NCI-H2196 (cell line): ENCODE results near the gene TNS3.
"Not testable (repeated sequence)": the region's sequence is repeated elsewhere in the genome, so short reads cannot be mapped to it uniquely, and the experiment has no call there.

ENCODE experiments used
- DNase-seq: peaks from one replicate; lab custom pipeline; 2025; ENCODE audit not compliant: unreplicated experiment; lab: John Stamatoyannopoulos, UW

Gene TNS3

DNA sequence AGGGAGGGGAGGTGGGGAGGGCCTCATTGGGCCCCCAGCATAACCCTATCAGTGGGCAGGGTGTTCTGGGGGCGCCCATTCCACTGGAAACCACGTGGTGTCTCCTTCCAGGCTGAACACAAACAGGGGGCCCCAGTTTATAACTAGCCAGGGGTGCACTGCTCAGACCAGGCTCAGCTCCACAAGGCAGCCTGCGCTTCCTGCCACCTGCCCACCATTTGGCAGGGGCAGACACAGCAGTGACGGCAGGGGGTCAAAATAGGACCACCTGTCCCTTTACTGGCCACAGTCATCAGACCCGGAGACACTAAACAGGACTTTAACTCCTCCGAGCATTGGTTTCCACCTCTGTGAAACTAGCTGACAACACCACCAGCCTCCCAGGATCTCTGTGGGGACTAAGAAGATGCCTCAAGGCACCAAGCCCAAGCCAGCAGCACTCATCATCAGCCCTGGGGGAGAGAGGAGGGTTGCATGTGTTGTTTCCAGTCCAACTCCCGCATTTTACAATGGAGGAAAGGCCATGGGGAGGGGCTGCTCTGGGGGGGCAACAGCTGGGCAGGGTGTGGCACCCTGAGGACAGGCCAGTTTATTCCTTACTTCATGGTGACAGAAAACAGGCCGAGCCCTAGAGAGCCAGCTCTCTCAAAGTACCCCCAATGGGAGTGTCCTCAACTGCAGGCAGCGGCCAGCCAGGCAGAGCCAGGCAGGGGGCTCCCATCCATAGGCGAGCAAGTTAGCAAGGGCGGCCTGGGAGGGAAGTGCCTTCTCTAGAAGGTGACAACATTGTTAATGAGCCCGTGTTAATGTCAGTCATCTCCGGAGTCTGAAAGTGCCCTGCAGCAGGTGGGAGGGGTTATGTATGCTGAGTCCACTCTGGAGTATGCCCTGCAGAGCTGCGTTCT is 127.6 kb downstream of the TNS3 start:
- DNase-seq: no peak

DNA sequence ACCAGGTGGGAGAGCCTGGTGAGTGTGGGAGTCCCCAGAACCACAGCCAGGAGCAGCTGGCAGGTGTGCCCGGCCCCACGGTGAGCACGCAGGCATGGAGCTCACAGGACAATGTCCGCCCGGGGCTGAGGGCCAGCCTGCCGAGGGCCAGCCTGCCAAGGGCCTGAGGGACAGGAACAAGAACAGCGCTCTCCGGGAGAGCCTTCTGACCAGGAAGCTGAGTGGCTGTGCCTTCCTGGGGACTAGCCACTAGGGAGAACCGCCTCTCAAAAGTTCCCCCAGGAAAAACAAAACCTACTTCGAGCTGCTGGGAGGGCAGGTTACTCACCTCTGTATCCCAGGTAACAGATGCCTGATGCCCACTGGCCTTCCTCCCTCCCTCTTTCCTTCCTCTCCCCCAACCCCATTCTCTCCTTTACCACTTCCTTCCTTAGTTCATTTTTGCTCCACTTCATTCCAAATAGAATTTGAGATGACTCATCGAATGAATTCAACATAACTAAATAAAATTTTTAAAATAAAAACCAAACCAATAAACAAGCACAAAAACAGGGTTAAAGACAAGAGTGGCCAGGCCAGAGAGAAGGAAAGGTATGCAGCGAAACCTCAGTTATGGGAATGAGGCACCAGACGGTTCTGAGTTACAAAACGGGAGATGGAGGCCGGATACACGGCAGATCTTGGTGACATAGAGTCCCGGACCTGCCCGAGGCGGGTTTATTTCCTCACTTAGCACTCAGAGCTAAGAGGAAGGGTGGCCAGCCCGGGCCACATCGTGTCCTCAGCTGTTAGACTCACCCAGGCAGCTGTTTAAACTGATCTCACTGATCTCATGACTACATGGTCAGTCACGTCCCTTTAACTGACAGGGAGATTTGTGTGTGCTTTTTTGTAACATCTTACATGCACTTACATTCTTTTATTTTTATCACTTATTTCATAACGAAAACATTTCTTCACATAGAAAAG is 128.5 kb downstream of the TNS3 start:
- no peak for DNase-seq

DNA sequence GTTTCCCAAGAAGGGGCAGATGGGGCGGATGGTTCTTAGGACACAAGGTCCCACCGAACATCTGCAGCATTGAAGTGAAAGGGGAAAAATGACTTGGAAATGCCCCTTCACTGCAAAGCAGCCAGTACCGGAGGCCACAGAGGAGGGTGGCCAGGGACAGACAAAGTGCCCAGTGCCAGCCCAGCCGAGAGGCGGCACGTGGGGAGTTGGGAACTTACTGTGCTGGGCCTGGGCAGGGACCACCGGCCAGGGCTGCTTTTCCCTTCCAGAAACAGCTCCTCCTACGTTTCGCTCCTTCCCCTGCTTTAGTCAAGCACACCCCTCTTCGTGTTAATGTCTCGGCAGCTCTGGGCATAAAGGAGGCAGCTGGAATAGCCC is 129.2 kb downstream of the TNS3 start:
- DNase-seq: no peak

DNA sequence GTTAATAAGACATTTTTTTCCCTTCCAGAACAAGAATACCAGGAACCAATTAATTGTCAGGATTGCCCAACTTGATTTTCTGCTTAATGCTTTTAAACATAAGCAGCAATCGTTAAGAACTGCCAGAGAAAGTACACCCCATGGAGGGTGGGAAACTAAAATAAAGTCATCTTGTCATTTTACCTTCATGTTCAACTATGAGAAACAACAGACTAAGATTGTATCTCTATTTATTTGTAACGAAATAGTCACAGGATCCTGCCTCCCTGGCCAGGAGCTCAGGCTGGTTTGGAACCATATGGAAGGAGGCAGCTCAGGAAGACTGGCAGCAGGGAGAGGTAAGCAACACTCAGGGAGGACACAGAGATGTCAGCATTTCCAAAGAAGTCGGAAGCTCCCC is 129.6 kb downstream of the TNS3 start:
- DNase-seq: no peak

DNA sequence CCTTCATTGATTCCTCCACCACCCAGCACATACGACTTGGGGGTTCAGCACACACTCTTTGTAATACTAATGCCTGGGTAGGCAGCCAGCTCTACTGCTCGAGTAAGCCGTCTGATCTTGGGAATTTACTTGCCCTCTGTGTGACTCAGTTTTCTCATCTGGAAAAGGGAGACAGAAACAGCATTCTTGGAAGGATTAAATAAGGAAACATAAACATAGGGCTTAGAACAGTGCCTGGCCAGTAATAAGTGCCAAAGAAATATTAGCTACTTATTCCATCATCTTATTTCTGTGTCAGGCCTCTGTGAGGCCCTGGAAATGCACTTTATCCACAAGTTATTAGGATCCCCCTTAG is 130.1 kb downstream of the TNS3 start:
- no peak for DNase-seq

DNA sequence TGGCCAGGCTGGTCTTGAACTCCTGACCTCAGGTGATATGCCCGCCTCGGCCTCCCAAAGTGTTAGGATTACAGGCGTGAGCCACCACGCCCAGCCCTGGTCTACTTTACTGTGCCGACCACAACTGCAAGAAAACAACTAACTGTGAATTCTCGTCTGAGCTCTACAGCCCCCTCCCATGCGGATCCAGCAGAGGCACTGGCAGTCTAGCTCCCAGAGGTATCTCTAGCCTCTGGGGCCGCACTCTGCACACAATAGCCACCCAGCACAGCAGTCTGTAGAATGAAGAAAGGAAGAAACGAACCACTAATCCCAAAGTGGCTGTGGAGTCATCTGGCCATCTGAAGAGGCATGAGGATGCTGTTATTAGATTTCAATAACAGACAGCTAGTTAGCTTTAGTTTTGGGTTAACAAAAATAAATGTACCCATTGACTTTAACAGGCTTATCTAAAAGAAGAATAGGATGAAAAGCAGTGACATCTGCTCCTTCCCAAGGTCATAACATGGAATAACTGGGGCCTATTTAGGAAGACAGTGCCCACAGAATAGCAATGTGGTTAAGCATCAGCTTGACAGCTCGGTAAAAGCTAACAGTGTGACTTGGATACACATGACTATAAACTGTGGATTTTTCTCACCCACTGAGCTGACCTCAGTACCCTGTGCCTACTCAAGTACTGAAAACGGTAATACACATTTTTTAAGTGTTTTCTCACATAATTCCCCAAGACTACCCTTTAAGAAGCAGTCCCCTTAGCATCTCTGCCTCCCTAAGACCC is 131.9 kb downstream of the TNS3 start:
- no peak for DNase-seq

DNA sequence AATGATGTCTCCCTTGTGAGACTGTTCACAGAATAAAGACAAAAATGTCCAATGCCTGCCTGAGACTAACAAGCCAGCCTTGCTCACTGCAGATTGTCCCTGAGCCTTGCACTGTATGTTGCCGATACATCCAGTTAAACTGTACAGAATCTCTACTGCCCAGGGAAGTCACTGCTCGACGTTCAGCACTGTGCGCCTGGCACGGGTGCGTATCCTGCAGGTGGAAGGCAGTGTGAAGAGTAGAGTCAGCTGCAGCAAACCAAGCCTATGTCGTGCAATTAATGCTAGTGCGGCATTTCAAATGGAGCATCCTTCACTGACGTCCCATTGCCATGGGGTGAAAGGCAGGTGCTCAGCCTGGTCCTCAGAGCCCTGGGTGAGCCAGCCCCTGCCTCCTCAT is 132.9 kb downstream of the TNS3 start:
- no peak for DNase-seq

DNA sequence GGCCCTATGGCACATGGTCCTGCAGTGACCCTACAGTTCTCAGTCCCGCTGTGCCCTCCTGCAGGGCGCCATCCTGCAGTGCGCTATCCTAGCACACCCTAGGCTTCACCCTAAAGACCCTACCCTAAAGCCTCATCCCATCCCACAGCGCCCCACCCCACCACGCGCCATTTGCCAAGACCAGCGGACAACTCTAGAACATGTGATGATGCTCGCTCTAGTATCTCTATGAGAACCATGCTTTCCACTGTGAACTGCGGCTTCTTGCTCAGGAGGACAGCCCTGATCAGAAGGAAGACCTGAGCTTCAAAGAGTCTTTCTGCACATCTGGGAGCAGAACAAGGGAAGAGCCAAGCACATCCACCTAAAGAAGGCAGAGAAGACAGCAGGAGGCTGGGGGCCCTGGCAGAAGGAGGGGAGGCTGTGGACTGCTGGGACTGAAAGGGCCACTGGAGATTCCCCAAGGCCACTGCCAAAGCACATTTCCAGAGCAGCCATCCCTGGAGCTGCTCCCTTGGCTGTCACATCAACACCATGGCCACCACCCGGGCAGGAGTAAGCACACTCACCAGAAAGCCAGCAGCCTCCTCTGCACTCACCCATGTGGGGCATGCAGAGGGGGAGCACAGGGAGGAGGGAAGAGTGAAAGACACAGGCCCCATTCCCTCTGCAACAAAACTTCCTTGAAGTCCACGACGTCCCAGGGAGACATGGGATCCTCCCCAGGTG is 134.1 kb downstream of the TNS3 start:
- DNase-seq: no peak

DNA sequence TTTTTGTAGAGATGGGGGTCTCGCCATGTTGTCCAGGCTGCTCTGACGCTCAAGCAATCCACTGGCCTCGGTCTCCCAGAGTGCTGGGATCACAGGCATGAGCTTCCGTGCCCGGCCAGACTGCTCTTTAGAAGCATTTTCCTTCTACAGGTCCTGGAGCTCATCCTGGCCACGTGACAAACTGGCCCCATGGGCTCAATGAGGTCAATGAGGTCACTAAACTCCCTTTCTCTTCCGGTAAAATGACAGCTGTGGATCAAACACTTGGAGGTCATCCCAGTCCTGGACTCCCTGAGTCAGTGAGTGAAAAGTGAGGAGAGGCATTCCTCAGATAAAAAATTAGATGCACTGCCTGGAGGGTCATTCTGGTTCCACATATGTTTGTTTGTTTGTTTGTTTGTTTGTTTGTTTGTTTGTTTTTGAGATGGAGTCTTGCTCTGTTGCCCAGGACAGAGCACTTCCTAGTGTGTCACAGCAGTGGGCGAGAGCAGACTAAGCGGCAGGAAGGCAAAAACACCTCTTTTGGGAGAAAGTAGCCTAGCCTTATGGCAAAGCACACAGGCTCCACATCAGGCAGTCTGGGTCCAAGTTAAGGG is 134.9 kb downstream of the TNS3 start:
- DNase-seq: no peak

DNA sequence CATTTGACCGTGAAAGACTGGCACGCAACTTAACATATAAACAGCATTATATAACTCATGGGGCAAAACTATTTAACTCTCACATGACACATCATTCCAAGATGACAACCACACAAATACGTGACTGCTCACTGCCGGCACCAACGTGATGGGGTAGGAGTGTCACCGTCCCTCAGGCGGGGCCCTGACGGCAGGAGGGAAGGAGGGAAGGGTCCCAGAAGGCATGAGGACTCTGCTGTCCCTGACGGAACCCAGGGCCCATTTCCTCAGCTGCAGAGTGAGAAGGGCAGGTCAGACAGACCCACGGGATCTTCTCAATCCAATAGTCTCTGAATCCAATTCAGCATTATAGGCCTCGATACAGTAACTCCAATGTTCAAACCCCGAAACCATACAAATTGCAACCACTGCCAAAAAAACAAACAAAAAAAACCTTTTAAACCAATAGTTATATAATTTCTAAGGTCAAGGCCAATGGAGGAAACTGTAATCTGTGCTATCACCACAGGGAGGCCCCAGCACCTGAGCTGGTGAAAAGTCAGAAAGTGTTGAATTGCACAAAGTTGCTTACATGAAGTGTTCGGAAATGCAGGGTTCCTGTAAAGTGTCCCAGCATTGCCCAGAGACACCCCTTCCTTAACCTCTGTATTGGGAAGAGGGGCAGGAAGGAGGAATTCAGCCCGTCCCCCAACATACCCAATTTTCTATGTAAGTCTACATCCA is 137.4 kb downstream of the TNS3 start:
- peak; percentile 21 for DNase-seq

DNA sequence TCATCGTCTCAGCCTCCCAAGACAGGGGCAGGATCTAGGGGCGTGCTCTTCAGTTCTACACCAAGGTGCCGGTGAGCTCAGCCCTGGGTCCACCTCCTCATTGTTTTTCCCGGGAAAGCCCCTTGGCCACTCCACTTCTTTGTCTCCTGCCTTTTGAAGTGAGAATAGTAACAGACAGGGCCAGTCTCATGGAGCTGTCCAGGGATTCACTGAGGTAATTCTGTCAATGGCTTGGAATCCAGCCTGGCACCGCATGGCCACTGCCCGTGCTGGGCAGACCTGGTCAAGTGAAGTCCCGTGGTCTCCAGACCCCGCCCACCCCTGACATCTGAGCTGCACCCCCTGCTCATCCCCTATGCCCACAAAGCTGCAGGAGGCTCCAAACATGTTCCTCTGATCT is 138.9 kb downstream of the TNS3 start:
- no peak for DNase-seq

DNA sequence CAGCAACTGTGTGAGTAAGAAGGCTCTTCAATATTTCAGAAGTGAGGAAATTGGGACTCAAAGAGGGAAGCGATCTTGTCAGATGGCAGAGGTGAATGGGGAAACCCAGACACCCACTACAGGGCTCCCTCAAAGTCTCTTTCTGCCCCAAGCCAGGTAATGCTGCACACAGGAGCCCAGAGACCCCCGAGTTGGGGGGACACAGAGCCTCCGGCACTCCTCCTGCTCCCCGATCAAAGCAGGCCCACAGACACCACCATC is 139.4 kb downstream of the TNS3 start:
- DNase-seq: no peak

DNA sequence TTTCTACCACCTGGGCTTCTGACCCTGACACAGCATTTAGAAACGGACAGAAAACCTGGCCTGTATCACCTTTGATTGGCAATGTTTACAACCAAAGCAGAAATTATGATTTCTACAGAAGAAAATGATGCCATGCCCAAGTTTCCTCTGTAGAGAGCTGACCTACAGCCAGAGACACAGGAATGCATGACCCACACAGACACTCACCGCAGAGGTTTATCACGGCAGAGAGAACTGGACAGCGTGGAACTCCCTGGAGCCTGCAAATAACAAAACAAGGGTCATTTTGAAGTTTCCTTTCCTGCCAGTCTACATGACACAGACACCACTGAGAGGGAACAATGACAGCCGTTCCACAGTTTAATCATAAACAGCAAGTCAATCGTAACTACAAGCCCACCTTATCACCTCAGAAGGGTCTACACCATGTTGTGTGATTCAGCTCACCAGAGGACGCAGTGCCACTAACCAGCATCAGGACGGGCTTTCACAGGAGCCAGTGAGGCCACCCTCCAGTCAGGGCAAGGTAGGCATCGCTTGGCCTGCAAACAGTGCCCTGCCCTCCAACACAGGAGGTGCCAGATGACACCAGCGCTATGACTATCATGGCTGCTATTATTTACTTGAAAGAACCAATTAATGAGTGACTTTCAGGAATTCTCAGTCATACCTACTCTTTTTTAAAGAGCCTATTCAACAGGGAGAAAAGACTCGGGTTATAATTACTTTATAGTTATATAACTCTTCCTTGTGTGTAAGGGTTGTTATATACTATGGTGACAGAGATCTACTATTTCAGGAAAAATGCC is 139.9 kb downstream of the TNS3 start:
- DNase-seq: no peak

DNA sequence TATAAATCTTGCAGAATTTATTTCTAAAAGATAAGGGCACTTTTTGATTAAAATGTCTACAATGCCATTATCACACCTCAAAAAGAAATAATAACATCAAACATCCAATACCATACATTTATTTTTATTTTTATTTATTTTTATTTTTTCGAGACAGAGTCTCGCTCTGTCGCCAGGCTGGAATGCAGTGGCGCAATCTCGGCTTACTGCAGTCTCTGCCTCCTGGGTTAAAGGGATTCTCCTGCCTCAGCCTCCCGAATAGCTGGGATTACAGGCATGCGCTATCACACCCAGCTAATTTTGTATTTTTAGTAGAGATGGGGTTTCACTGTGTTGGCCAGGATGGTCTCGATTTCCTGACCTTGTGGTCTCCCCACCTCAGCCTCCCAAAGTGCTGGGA is 140.9 kb downstream of the TNS3 start:
- DNase-seq: not testable (repeated sequence)

DNA sequence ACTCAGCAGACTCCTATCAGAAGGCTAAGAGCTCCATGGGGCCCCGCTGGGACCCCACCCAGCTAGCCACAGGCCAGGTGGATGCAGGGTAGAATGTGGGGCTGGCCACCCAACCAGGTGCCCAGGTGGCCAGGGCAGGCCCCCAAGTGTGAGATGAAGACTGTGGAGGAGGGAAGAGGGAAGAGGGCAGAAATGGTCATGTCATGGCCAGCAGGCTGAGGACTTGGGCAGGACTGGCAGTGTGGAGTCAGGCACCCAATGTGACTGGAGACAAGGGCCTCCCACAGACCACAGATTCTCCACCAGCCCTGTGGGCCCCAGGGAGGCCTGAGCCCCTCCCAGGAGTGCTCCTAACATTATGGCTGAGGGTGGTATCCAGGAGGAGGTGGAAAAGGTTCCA is 141.6 kb downstream of the TNS3 start:
- DNase-seq: no peak

DNA sequence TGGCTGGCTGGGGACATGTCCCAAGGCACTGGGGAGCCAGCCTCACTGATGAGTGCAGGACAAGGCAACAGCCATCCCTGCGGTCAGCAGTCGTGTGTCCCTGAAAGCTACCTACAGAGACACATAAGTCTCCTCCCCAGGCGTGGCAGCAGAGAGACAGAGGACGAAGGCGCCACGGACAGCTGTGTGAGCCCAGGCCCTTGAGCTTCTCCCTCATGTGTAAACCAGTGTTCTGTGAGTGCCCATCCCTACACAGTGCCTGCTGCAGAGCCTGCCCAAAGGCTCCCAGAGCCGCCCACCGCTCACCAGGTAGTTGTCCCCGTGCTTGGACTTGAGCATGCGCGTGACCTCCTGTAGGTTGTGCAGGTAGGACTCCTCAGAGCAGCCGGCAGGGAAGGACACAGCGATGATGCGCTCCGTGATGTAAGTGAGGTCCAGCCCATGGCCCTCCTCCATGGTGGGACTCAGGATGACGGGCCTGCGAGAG is 142.7 kb downstream of the TNS3 start:
- no peak for DNase-seq

DNA sequence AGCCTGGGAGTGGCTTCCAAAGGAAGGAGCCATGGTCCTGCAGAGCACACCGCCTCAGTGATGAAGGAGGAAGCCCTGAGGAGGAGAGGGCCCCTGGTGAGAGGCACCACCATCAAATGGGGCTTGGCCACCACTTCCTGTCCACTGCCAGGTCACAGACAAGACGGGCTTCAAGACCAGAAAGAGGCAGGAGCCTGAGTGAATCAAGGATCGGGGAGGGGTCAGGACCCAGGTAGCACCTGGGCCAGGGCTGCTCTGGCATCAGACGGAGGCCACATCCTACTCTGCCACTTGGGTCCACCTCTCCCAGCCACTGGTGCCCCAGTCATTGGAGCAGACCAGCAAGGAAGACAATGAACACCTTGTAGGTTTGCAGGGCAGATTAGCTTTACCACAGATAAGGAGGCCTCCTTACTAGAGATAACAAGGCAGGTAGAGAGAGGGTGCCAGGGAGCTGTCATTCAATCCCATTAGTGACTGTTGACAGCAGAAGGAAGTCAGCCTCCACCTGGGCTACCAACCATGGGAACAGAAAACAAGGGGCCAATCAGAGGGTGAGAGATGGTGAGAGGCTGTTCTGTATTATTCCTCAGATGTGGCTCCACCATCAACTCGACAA is 143.4 kb downstream of the TNS3 start:
- no peak for DNase-seq

DNA sequence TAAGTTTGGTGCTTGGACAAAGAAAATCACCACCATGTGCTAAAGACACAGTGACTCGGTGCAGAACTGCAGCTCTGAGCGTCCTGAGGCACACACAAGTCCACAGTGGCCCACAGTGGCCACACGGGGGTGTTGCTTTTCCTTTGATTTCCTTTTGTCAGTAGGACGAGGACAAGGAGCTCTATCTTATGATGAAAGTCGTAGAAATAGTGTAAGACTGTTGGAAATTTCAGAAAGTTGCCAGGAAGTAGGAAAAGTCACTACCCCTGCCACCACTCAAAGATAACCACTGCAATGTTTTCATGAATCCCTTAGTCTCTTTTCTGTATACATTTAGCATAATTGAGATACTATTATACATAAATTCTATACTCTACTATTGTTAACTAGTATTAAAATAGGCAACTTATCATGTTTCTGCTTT is 146.0 kb downstream of the TNS3 start:
- peak; percentile 9 for DNase-seq

DNA sequence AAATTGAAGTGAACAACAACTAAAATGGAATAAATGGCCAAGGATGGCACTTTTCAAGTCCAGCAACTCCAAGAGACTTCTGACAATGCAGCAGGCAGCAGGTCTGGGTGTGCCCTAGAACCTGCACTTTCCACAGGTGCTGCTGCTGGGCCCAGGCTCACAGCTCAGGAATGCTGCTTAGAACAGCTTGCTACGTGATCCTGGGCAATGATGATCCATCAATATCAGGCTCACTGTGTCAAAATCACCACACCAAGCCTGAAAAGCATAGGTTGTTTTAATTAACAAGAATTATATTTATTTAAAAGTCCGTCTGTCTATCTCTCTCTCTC is 148.4 kb downstream of the TNS3 start:
- DNase-seq: no peak
